HL-60 (cell line): ENCODE results near the gene MVK.

ENCODE experiments used
- DNase-seq, 2 experiments: peaks; one replicate each; pipeline ENCODE4 v3.0.0-alpha.2; 2010 to 2020; ENCODE audit warnings: low read depth in 1 of 2, low spot score in 1 of 2
- H3K27ac ChIP-seq: fragments of 250-450 bp; sonication (Bioruptor Pico); replicated peaks from 2 replicates; pipeline ENCODE4 v1.5.1; 2020; ENCODE audit warnings: mild to moderate bottlenecking, moderate library complexity
- H3K27me3 ChIP-seq: fragments of 250-450 bp; sonication (Bioruptor Pico); 2 replicates; pipeline ENCODE4 v1.5.1; 2021; ENCODE audit warnings: mild to moderate bottlenecking, moderate library complexity; ENCODE audit not compliant: insufficient read depth, poor library complexity, severe bottlenecking
- H3K4me3 ChIP-seq: replicated peaks from 2 replicates; pipeline ENCODE4 v1.5.1; 2011; ENCODE audit warnings: mild to moderate bottlenecking, control low read depth, low read length; ENCODE audit not compliant: insufficient read depth
- GABPA ChIP-seq: IDR thresholded peaks from 2 replicates; pipeline ENCODE4 v1.6.1; 2012; ENCODE audit warnings: low read depth
- POLR2AphosphoS5 ChIP-seq: IDR thresholded peaks from 2 replicates; pipeline ENCODE4 v1.6.1; 2012; ENCODE audit warnings: low read depth
- SPI1 ChIP-seq: IDR thresholded peaks from 2 replicates; pipeline ENCODE4 v1.6.1; 2012; ENCODE audit warnings: low read depth, mild to moderate bottlenecking, borderline replicate concordance
- TF ChIP-seq, protein P1 (sequence below): IDR thresholded peaks from one replicate; pipeline ENCODE4 v1.5.1; 2011; ENCODE audit warnings: low read length, control low read depth, inconsistent platforms; ENCODE audit not compliant: insufficient read depth
- TF ChIP-seq, protein P2 (sequence below): IDR thresholded peaks from 2 replicates; pipeline ENCODE4 v1.6.1; 2012; ENCODE audit warnings: low read depth; ENCODE audit not compliant: insufficient replicate concordance

MVK gene

GRCh38 chr12:109597414-109597794, 23.8 kb downstream of the MVK start:
- TF ChIP-seq SPI1 = no peak
- TF ChIP-seq GABPA = no peak
- TF ChIP-seq, protein P1, sequence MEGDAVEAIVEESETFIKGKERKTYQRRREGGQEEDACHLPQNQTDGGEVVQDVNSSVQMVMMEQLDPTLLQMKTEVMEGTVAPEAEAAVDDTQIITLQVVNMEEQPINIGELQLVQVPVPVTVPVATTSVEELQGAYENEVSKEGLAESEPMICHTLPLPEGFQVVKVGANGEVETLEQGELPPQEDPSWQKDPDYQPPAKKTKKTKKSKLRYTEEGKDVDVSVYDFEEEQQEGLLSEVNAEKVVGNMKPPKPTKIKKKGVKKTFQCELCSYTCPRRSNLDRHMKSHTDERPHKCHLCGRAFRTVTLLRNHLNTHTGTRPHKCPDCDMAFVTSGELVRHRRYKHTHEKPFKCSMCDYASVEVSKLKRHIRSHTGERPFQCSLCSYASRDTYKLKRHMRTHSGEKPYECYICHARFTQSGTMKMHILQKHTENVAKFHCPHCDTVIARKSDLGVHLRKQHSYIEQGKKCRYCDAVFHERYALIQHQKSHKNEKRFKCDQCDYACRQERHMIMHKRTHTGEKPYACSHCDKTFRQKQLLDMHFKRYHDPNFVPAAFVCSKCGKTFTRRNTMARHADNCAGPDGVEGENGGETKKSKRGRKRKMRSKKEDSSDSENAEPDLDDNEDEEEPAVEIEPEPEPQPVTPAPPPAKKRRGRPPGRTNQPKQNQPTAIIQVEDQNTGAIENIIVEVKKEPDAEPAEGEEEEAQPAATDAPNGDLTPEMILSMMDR = no peak
- TF ChIP-seq, protein P2, sequence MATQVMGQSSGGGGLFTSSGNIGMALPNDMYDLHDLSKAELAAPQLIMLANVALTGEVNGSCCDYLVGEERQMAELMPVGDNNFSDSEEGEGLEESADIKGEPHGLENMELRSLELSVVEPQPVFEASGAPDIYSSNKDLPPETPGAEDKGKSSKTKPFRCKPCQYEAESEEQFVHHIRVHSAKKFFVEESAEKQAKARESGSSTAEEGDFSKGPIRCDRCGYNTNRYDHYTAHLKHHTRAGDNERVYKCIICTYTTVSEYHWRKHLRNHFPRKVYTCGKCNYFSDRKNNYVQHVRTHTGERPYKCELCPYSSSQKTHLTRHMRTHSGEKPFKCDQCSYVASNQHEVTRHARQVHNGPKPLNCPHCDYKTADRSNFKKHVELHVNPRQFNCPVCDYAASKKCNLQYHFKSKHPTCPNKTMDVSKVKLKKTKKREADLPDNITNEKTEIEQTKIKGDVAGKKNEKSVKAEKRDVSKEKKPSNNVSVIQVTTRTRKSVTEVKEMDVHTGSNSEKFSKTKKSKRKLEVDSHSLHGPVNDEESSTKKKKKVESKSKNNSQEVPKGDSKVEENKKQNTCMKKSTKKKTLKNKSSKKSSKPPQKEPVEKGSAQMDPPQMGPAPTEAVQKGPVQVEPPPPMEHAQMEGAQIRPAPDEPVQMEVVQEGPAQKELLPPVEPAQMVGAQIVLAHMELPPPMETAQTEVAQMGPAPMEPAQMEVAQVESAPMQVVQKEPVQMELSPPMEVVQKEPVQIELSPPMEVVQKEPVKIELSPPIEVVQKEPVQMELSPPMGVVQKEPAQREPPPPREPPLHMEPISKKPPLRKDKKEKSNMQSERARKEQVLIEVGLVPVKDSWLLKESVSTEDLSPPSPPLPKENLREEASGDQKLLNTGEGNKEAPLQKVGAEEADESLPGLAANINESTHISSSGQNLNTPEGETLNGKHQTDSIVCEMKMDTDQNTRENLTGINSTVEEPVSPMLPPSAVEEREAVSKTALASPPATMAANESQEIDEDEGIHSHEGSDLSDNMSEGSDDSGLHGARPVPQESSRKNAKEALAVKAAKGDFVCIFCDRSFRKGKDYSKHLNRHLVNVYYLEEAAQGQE = no peak
- TF ChIP-seq POLR2AphosphoS5 = no peak
- H3K27me3 ChIP-seq = no peaks in the 10 kb centered on the region
- DNase-seq = no peak
- H3K27ac ChIP-seq = no peak overlapping the region
- H3K4me3 ChIP-seq = no peak overlapping the region

DNA sequence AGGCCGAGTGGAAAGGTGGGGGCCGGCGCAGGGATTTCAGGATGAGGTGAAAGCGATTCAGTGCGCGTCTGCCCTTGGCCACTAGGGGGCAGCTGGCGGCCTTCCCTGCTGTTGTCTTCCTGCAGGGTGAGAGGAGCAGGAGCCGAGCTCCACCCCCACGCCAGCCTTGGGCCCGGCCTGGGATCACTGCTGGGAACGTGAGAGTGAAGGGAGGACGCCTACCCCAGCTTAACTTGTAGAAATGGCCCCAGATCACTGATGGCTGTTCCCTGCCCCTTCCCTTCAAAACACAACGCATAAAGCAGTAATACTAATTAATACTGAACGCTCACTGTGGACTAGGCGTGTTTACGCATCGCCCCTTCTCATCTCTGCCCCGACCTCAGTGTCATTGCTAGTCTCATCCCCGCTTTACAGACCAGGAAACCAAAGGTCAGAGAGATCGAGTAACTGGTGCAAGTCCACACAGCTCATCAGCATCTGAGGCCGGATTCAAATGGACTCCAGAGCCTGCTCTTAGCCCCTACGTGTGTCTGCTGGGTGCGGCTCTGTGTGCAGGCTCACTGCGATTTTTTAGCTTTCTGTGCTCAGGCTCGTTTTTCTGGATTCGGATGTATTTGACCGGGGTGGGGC, 24.3 kb downstream of the MVK start:
- peak; percentile 46 to 69 for DNase-seq
- peak; percentile 58; the same call in 1 of the 2 replicates for TF ChIP-seq POLR2AphosphoS5
- TF ChIP-seq SPI1 = no peak
- TF ChIP-seq, protein P1 = peak; percentile 73
- no peaks in the 10 kb centered on the region for H3K27me3 ChIP-seq
- H3K4me3 ChIP-seq = no peak overlapping the region
- no peak overlapping the region for H3K27ac ChIP-seq

GRCh38 chr12:109598428-109598854, 24.8 kb downstream of the MVK start:
- no peak overlapping the region for H3K4me3 ChIP-seq
- H3K27me3 ChIP-seq = no peaks in the 10 kb centered on the region
- no peak overlapping the region for H3K27ac ChIP-seq
- TF ChIP-seq SPI1 = no peak
- TF ChIP-seq, protein P1 = no peak
- TF ChIP-seq GABPA = no peak
- TF ChIP-seq, protein P2 = no peak
- no peak for TF ChIP-seq POLR2AphosphoS5
- no peak for DNase-seq

DNA sequence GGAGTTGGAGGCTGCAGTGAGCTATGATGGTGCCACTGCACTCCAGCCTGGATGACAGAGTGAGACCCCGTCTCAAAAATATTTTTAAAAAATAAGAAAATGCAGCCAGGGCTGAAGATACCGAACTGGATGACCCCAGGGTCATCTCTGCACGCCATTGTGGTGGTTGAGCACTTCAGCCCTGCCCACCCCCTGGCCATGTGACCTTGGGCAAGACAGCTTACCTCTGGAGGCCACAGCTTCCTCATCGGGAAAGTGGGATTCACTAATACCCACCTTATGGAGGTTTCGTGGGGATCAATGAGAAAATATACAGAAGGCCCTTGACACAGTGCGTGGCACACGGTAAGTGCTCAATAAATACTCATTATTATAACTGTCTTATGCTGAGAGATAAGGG, 25.5 kb downstream of the MVK start:
- Histone ChIP-seq H3K27me3 (no peaks in the 10 kb centered on the region), H3K4me3 (no peak overlapping the region), H3K27ac (no peak overlapping the region)
- TF ChIP-seq, protein P1 = no peak
- TF ChIP-seq GABPA (no peak), SPI1 (no peak), POLR2AphosphoS5 (no peak)
- TF ChIP-seq, protein P2 = no peak
- DNase-seq = no peak
